NCI-H748 treated with DMSO at 0.1 percent for 48 hours (cell line): ENCODE measurements around the gene UBE2A.

Experiments
- DNase-seq: peaks from one replicate; lab custom pipeline; 2025; lab: John Stamatoyannopoulos, UW

The UBE2A gene

GRCh38 chrX:119574394-119575266, at the start of gene UBE2A:
UBE2A (plus strand) TSS chrX:119574563; CDS start chrX:119574712, 149 bp downstream.
- DNase-seq = peak; percentile 86

- DNase-seq = no peak
Measured at GRCh38 chrX:119529345-119530276, 44.8 kb upstream of the UBE2A start.

- no peak for DNase-seq
Measured at GRCh38 chrX:119537487-119537886, 36.9 kb upstream of the UBE2A start.

GRCh38 chrX:119539872-119540271, 34.5 kb upstream of the UBE2A start:
- DNase-seq = no peak

- no peak for DNase-seq
Measured at GRCh38 chrX:119541188-119541587, 33.2 kb upstream of the UBE2A start.

- no peak for DNase-seq
Measured at GRCh38 chrX:119549327-119550016, 24.9 kb upstream of the UBE2A start.

GRCh38 chrX:119552508-119552907, 21.9 kb upstream of the UBE2A start:
- DNase-seq = no peak

GRCh38 chrX:119565107-119565663, 9.2 kb upstream of the UBE2A start, which contains the start of gene STEEP1:
STEEP1 (minus strand) TSS chrX:119565409; CDS start chrX:119565355, 54 bp downstream.
- peak; percentile 92 for DNase-seq

GRCh38 chrX:119570351-119570835, 4.0 kb upstream of the UBE2A start:
- no peak for DNase-seq

- no peak for DNase-seq
Measured at GRCh38 chrX:119573222-119573621, 1.1 kb upstream of the UBE2A start.

GRCh38 chrX:119573840-119574393, 446 bp upstream of the UBE2A start:
- no peak for DNase-seq

- no peak for DNase-seq
Measured at GRCh38 chrX:119579414-119579813, 5.1 kb downstream of the UBE2A start.

- no peak for DNase-seq
Measured at GRCh38 chrX:119583431-119584059, 9.2 kb downstream of the UBE2A start.

- no peak for DNase-seq
Measured at GRCh38 chrX:119589810-119590209, 15.4 kb downstream of the UBE2A start.

- no peak for DNase-seq
Measured at GRCh38 chrX:119602701-119603255, 28.4 kb downstream of the UBE2A start.

- peak; percentile 12 for DNase-seq
Measured at GRCh38 chrX:119604766-119605463, 30.6 kb downstream of the UBE2A start.

GRCh38 chrX:119605464-119606279, 31.3 kb downstream of the UBE2A start:
- DNase-seq = no peak

- peak; percentile 97 for DNase-seq
Measured at GRCh38 chrX:119606280-119607017, 32.1 kb downstream of the UBE2A start, which contains the start of gene NKRF. NKRF (minus strand) TSS chrX:119606424.
